Esophagus mucosa (tissue), 1 donor: ENCODE data around the gene STAT2. TPM values are rescaled to one million over a fixed set of nuclear protein-coding genes. Genes with fewer than 3 reads are reported as not detected.

Experiments used
- total RNA-seq: library from RNA; stranded (reverse); gene quantifications from one replicate; pipeline ENCODE4 v1.2.4, GENCODE V29; 2023
- donor health status: DM: yes; HTN: yes; CAD: no.

Gene STAT2
- total RNA-seq, 1 donor from 2014 or later = 54.5 TPM

Other genes starting within 250 kb of the STAT2 start
- 4,992 TPM for gene RPL41, start 243.5 kb downstream of the STAT2 start, total RNA-seq
- gene ZC3H10, start 241.8 kb downstream of the STAT2 start, total RNA-seq = 1.8 TPM
- 48.8 TPM for gene ESYT1, start 231.8 kb downstream of the STAT2 start, total RNA-seq
- 54.2 TPM for gene MYL6B, start 207.5 kb downstream of the STAT2 start, total RNA-seq
- 1,179 TPM for gene MYL6, start 201.7 kb downstream of the STAT2 start, total RNA-seq
- 44.4 TPM for gene SMARCC2, start 170.6 kb downstream of the STAT2 start, total RNA-seq
- gene RNF41, start 138.2 kb downstream of the STAT2 start, total RNA-seq = 26.9 TPM
- 26.5 TPM for gene NABP2, start 135.8 kb downstream of the STAT2 start, total RNA-seq
- not detected for gene SLC39A5, start 130.1 kb downstream of the STAT2 start, total RNA-seq
- 19.8 TPM for gene ANKRD52, start 101.7 kb downstream of the STAT2 start, total RNA-seq
- 3.1 TPM for gene COQ10A, start 93.2 kb downstream of the STAT2 start, total RNA-seq
- gene CS, start 59.8 kb downstream of the STAT2 start, total RNA-seq = 215 TPM
- 67.7 TPM for gene CNPY2, start 44.1 kb downstream of the STAT2 start, total RNA-seq
- gene PAN2, start 26.1 kb downstream of the STAT2 start, total RNA-seq = 21.4 TPM
- gene IL23A, start 21.2 kb downstream of the STAT2 start, total RNA-seq = 1.8 TPM
- gene APOF, start 2.8 kb upstream of the STAT2 start, total RNA-seq = not detected
- gene TIMELESS, start 89.3 kb upstream of the STAT2 start, total RNA-seq = 10.5 TPM
- not detected for gene MIP, start 94.5 kb upstream of the STAT2 start, total RNA-seq
- gene SPRYD4, start 108.5 kb upstream of the STAT2 start, total RNA-seq = 3.2 TPM
- 2.6 TPM for gene GLS2, start 128.1 kb upstream of the STAT2 start, total RNA-seq
- 11.3 TPM for gene RBMS2, start 161.7 kb upstream of the STAT2 start, total RNA-seq